MM.1S (cell line): ENCODE results near the gene UBQLN1.
A peak's percentile ranks its signal among the peaks of the same experiment; 100 is the strongest.
"Not testable (repeated sequence)": the region's sequence is repeated elsewhere in the genome, so short reads cannot be mapped to it uniquely, and the experiment has no call there.

Experiments used
- DNase-seq: peaks from one replicate; pipeline ENCODE4 v3.0.0-alpha.2; 2015
- H2AFZ ChIP-seq: fragments of 300-600 bp; sonication (generic); 2 replicates; pipeline ENCODE4 v1.6.0; 2016; ENCODE audit warnings: antibody characterized with exemption, low read length
- H3F3A ChIP-seq: fragments of 300-600 bp; sonication (generic); 2 replicates; pipeline ENCODE4 v1.6.1; 2016; ENCODE audit warnings: mild to moderate bottlenecking, antibody characterized with exemption, low read length, moderate library complexity, mixed read lengths; ENCODE audit not compliant: insufficient read depth
- H3K27ac ChIP-seq: fragments of 300-600 bp; sonication (generic); 2 replicates; pipeline ENCODE4 v1.5.1; 2016; ENCODE audit warnings: mild to moderate bottlenecking, low read length
- H3K27me3 ChIP-seq: fragments of 300-600 bp; sonication (generic); replicated peaks from 2 replicates; pipeline ENCODE4 v1.6.0; 2016; ENCODE audit warnings: low read length; ENCODE audit not compliant: insufficient read depth
- H3K36me3 ChIP-seq: fragments of 300-600 bp; sonication (generic); replicated peaks from 2 replicates; pipeline ENCODE4 v1.6.1; 2016; ENCODE audit warnings: mild to moderate bottlenecking, low read length, mixed read lengths; ENCODE audit not compliant: insufficient read depth
- H3K4me1 ChIP-seq: fragments of 300-600 bp; sonication (generic); 2 replicates; pipeline ENCODE4 v1.6.1; 2016; ENCODE audit warnings: low read length, mixed read lengths
- H3K4me2 ChIP-seq: fragments of 300-600 bp; sonication (generic); 2 replicates; pipeline ENCODE4 v1.6.0; 2016; ENCODE audit warnings: low read depth, low read length
- H3K4me3 ChIP-seq: fragments of 300-600 bp; sonication (generic); 2 replicates; pipeline ENCODE4 v1.5.1; 2016; ENCODE audit warnings: low read length, mixed read lengths
- H3K79me2 ChIP-seq: fragments of 300-600 bp; sonication (generic); 2 replicates; pipeline ENCODE4 v1.6.1; 2016; ENCODE audit warnings: mixed run types, low read length, mixed read lengths
- H3K9ac ChIP-seq: fragments of 300-600 bp; sonication (generic); 2 replicates; pipeline ENCODE4 v1.6.1; 2016; ENCODE audit warnings: low read length, mixed read lengths
- H3K9me2 ChIP-seq: fragments of 300-600 bp; sonication (generic); replicated peaks from 2 replicates; pipeline ENCODE4 v1.6.1; 2016; ENCODE audit warnings: mild to moderate bottlenecking, low read length, mixed read lengths; ENCODE audit not compliant: insufficient read depth
- H3K9me3 ChIP-seq: fragments of 300-600 bp; sonication (generic); replicated peaks from 2 replicates; pipeline ENCODE4 v1.6.1; 2016; ENCODE audit warnings: mild to moderate bottlenecking, low read length, mixed read lengths; ENCODE audit not compliant: insufficient read depth
- H4K20me1 ChIP-seq: fragments of 300-600 bp; sonication (generic); 2 replicates; pipeline ENCODE4 v1.6.1; 2016; ENCODE audit warnings: mild to moderate bottlenecking, low read length, moderate library complexity, mixed read lengths; ENCODE audit not compliant: insufficient read depth
- EZH2 ChIP-seq: fragments of 300-600 bp; sonication (generic); optimal IDR thresholded peaks from 2 replicates; pipeline ENCODE3; 2017; ENCODE audit warnings: low read depth, mild to moderate bottlenecking, antibody characterized with exemption, low read length, mixed read lengths
- EZH2phosphoT487 ChIP-seq: fragments of 300-600 bp; sonication (generic); IDR thresholded peaks from 2 replicates; pipeline ENCODE4 v1.6.1; 2018; ENCODE audit warnings: antibody characterized with exemption, low read length
- TF ChIP-seq, protein P1 (sequence below): fragments of 300-600 bp; sonication (generic); IDR thresholded peaks from 2 replicates; pipeline ENCODE4 v1.5.1; 2016; ENCODE audit warnings: antibody characterized with exemption, low read length, mixed read lengths

Gene UBQLN1

DNA sequence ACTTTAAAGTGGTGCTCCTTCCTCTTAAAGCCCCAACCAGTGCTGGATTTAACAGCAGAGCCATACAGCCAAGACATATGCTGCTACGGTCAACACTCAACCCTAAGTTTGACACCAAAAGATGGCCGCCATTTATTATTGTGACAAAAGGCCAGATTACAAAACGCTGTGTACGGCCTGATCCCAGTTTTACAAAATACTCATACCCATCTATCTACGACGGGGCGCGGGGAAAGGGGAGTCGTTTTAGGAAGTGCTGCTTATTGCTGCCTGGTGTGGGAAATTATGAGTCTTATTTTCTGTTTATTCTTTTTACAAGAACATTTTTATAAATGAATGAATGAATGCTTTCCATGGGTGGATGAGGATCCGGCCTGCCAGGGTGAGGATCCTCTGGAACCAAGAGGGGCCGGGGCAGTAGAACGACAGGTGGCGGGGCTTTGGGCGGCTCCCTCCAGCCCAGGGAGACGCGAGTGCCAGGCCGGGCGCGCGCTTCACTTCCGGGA lies 85.3 kb downstream of the UBQLN1 start:
- H3K79me2 ChIP-seq, result 0 out of 2 replicates have a peak, but pooled peaks cover 3% of the 10 kb centered on the region
- peak overlapping the region; percentile 98; the same call in 1 of the 2 replicates for H3K4me2 ChIP-seq
- peak; percentile 51 for DNase-seq
- no peaks in the 10 kb centered on the region for H3K9me2 ChIP-seq
- H3K27ac ChIP-seq, result peak overlapping the region; percentile 85; the same call in 1 of the 2 replicates
- H3K4me3 ChIP-seq, result peak overlapping the region; percentile 94
- H3K36me3 ChIP-seq, result no peaks in the 10 kb centered on the region
- H3K4me1 ChIP-seq, result peaks cover 9% of the 10 kb centered on the region
- H3F3A ChIP-seq, result peaks cover 12% of the 10 kb centered on the region
- no peaks in the 10 kb centered on the region for H3K9me3 ChIP-seq
- H4K20me1 ChIP-seq, result no peaks in the 10 kb centered on the region
- TF ChIP-seq, protein P1, sequence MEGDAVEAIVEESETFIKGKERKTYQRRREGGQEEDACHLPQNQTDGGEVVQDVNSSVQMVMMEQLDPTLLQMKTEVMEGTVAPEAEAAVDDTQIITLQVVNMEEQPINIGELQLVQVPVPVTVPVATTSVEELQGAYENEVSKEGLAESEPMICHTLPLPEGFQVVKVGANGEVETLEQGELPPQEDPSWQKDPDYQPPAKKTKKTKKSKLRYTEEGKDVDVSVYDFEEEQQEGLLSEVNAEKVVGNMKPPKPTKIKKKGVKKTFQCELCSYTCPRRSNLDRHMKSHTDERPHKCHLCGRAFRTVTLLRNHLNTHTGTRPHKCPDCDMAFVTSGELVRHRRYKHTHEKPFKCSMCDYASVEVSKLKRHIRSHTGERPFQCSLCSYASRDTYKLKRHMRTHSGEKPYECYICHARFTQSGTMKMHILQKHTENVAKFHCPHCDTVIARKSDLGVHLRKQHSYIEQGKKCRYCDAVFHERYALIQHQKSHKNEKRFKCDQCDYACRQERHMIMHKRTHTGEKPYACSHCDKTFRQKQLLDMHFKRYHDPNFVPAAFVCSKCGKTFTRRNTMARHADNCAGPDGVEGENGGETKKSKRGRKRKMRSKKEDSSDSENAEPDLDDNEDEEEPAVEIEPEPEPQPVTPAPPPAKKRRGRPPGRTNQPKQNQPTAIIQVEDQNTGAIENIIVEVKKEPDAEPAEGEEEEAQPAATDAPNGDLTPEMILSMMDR, result no peak
- TF ChIP-seq EZH2phosphoT487 (no peak), EZH2 (no peak)
- H2AFZ ChIP-seq, result peak overlapping the region; percentile 96
- H3K27me3 ChIP-seq, result no peaks in the 10 kb centered on the region
- peak overlapping the region; percentile 90; the same call in 1 of the 2 replicates for H3K9ac ChIP-seq

DNA sequence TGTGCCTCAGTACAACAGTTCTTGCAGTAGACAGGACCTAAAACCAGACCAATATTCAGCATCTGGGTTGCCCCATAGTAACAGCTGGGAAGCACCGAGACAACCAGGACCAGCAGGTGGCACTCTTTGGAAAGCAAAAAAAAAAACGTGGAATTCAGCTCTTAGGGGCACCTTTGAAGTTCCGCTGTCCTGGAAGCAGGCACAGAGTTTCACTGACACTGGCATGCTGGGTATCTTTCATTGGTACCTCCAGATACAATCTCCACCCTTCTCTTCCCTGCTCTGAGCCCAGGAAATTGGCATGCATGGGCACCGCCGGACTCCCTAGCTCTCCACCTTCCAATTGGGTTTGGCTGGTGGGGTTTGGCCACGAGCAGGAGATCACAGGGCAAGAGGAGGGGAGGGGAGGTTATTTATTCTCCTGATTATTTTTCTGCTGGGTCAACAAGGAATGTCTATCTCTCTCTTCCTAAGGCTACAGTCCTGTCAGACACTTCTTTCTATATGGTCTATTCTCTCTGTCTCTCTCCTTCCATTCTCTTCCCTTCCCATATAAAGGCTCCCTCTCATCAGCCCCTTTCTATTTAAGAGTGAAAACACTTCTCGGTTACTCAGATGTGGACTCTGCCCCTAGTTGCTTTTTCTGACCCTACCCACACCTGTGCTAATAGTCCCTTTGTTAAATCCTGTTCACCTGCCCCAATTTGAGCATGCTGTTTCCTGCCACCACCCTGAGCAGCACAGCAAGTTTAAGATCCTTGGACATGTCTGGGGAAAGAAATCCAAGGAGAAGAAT lies 86.7 kb downstream of the UBQLN1 start:
- no peak for TF ChIP-seq EZH2
- TF ChIP-seq, protein P1, result peak; percentile 78
- H3F3A ChIP-seq, result peaks cover 12% of the 10 kb centered on the region
- H3K27me3 ChIP-seq, result no peaks in the 10 kb centered on the region
- no peak overlapping the region for H3K27ac ChIP-seq
- H3K9ac ChIP-seq, result no peak overlapping the region
- H3K4me1 ChIP-seq, result peaks cover 9% of the 10 kb centered on the region
- peak; percentile 46 for DNase-seq
- H3K79me2 ChIP-seq, result 0 out of 2 replicates have a peak, but pooled peaks cover 3% of the 10 kb centered on the region
- no peaks in the 10 kb centered on the region for H3K9me3 ChIP-seq
- no peak overlapping the region for H2AFZ ChIP-seq
- H3K4me3 ChIP-seq, result no peak overlapping the region
- H3K9me2 ChIP-seq, result no peaks in the 10 kb centered on the region
- no peak overlapping the region for H3K4me2 ChIP-seq
- no peaks in the 10 kb centered on the region for H4K20me1 ChIP-seq
- H3K36me3 ChIP-seq, result no peaks in the 10 kb centered on the region

DNA sequence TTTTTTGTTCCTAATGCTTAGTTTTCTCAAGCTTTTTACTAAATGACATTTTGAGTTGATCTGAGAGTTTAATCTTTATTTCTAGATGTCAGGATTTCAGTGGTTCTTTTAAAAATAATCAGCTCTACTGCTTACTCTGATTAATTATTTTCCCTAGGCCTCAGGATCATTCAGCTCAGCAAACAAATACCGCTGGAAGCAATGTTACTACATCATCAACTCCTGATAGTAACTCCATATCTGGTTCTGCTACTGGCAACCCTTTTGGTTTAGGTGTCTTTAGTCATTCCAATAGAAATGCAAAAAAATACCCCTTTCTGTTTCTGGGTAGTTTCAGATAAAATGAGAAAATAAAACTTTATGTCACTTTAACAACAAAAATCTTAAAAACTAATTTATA lies 90.5 kb downstream of the UBQLN1 start:
- Histone ChIP-seq H3K36me3 (no peaks in the 10 kb centered on the region), H3K4me2 (no peak overlapping the region), H4K20me1 (no peaks in the 10 kb centered on the region), H3K9me3 (no peaks in the 10 kb centered on the region), H3K9me2 (no peaks in the 10 kb centered on the region), H2AFZ (no peak overlapping the region), H3K27me3 (no peaks in the 10 kb centered on the region), H3K9ac (no peak overlapping the region), H3F3A (no peaks in the 10 kb centered on the region; the same call in 1 of the 2 replicates), H3K4me3 (no peak overlapping the region), H3K27ac (no peak overlapping the region), H3K79me2 (no peaks in the 10 kb centered on the region), H3K4me1 (no peaks in the 10 kb centered on the region)
- TF ChIP-seq EZH2, result no peak
- no peak for TF ChIP-seq EZH2phosphoT487
- TF ChIP-seq, protein P1, result no peak
- DNase-seq, result no peak

DNA sequence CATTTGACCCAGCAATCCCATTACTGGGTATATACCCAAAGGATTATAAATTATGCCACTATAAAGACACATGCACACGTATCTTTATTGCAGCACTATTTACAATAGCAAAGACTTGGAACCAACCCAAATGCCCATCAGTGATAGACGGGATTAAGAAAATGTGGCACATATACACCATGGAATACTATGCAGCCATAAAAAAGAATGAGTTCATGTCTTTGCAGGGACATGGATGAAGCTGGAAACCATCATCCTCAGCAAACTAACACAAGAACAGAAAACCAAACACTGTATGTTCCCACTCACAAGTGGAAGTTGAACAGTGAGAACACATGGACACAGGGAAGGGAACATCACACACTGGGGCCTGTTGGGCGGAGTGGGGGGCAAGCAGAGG lies 94.5 kb downstream of the UBQLN1 start:
- H3K9ac ChIP-seq, H2AFZ ChIP-seq, H3K27ac ChIP-seq, H4K20me1 ChIP-seq, H3K36me3 ChIP-seq, H3F3A ChIP-seq, H3K9me2 ChIP-seq, H3K4me1 ChIP-seq, H3K4me3 ChIP-seq, H3K27me3 ChIP-seq, DNase-seq, H3K9me3 ChIP-seq, H3K79me2 ChIP-seq, H3K4me2 ChIP-seq: not testable (repeated sequence)
